ENCODE results near the gene FAM241A.
"Not testable (repeated sequence)": the region's sequence is repeated elsewhere in the genome, so short reads cannot be mapped to it uniquely, and the experiment has no call there.

The FAM241A gene

DNA sequence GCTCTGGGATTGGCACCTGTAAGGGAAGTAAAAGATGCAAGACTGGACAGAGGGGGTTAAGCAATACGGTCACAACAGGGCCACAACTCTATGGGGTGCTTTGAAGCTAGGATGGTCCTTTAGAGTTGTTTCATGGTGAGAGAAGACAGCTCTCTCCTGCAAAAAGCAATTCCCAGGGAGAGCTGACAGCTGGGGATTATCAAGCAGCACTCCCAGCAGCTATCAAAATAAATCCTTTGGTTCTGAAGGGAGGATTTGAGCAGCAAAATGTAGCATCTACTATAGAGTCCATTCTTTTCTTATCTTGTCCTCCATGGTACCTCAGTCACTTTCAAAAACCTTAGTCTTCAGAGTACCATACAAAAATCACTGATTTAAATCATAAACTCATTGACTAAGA, 51.2 kb downstream of the FAM241A start:
- no peak for DNase-seq (ENCODE audit: low read depth in 2 of 2)
- H3K4me3 ChIP-seq (replicated peaks in 1 of 2; ENCODE audit: low read depth in 2 of 2, low read length in 2 of 2) = no peak overlapping the region
- TF ChIP-seq, protein P1, sequence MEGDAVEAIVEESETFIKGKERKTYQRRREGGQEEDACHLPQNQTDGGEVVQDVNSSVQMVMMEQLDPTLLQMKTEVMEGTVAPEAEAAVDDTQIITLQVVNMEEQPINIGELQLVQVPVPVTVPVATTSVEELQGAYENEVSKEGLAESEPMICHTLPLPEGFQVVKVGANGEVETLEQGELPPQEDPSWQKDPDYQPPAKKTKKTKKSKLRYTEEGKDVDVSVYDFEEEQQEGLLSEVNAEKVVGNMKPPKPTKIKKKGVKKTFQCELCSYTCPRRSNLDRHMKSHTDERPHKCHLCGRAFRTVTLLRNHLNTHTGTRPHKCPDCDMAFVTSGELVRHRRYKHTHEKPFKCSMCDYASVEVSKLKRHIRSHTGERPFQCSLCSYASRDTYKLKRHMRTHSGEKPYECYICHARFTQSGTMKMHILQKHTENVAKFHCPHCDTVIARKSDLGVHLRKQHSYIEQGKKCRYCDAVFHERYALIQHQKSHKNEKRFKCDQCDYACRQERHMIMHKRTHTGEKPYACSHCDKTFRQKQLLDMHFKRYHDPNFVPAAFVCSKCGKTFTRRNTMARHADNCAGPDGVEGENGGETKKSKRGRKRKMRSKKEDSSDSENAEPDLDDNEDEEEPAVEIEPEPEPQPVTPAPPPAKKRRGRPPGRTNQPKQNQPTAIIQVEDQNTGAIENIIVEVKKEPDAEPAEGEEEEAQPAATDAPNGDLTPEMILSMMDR (IDR thresholded peaks at IDR 0.05; ENCODE audit: low read depth, low read length) = no peak

DNA sequence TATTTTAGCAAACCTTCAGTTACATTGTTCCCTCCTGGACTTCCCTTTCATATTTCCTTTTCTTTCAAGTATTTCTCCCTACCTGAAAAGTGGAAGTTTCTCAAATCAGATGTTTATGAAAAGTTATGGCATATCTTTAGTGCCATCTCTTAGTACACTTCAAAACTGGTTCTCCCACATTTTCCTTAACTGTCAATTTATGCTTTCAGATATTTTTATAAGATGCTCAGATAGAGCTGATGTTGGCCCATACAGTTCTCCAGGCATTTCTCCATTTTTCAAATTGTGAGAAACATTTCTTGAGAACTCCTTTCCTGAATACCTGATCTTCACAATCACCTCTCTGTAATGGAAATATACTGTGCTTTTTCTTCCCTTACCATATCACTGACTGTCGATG, 53.8 kb downstream of the FAM241A start:
- DNase-seq (ENCODE audit: low read depth in 2 of 2) = no peak
- TF ChIP-seq, protein P1 (IDR thresholded peaks at IDR 0.05; ENCODE audit: low read depth, low read length) = no peak
- H3K4me3 ChIP-seq (replicated peaks in 1 of 2; ENCODE audit: low read depth in 2 of 2, low read length in 2 of 2) = no peak overlapping the region

DNA sequence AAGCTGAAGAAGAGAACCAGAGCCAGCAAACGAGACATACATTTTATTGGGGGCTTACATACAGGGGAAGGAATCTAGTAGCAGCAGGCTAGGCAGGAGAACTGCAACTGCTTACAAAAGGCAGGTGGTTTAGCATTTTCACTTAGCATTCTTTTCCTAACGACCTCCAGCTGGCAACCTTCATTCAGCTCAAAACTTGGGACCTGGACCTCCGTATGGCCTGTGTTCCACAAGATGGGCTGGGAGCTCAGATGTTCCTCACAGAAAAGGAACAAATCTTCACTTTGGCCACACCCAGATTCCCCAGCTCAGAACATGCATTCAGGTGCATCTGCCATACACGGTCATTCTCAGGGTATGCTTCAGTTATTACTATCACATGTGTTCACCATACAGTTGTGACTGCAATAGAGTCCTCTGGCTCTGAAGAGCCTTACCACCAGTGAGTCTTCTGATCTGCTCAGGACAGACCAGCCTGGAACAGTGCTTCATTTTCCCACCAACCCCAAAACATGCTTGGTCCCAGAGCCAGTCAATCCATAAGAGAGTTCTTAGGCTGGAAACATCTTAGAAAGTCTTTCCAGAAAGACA, 56.8 kb downstream of the FAM241A start:
- no peak overlapping the region for H3K4me3 ChIP-seq (replicated peaks in 1 of 2; ENCODE audit: low read depth in 2 of 2, low read length in 2 of 2)
- no peak for DNase-seq (ENCODE audit: low read depth in 2 of 2)
- TF ChIP-seq, protein P1 (IDR thresholded peaks at IDR 0.05; ENCODE audit: low read depth, low read length) = no peak

DNA sequence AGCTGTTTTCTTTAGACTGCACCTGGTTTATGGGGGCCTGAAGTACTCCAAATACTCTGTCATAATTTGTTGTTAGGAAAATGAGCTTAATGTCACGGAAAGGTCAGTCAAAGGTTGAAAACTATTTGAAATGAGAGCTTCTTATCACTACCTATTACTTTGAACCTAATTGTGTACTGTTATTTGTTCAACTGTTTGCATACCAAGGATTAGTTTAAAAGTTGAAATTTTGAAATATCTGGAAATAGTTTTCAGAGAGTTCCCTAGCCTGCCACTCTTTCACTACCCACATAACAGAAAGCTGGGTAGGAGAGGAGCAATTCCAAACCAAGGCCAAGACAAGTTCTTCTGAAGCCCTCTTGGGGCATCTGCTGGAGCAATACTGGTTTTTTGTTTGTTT, 58.3 kb downstream of the FAM241A start:
- DNase-seq (ENCODE audit: low read depth in 2 of 2) = no peak
- TF ChIP-seq, protein P1 (IDR thresholded peaks at IDR 0.05; ENCODE audit: low read depth, low read length) = no peak
- no peak overlapping the region for H3K4me3 ChIP-seq (replicated peaks in 1 of 2; ENCODE audit: low read depth in 2 of 2, low read length in 2 of 2)

DNA sequence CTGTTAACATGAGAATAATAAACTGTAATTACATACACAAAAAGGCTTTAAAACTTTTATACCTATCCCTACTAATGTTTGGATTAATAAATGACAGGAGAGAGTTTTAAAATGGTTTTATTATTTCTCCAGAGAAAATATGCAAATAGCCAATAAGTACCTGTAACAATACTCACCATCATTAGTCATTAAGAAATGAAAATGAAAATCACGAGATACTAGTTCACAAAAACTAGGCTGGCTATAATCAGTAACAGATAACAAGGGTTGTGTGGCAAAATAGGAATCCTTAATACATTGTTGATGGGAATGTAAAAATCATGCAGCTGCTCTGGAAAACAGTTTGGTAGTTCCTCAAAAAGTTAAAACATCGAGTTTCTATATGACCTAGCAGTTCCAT, 61.2 kb downstream of the FAM241A start:
- no peak for DNase-seq (ENCODE audit: low read depth in 2 of 2)
- TF ChIP-seq, protein P1 (IDR thresholded peaks at IDR 0.05; ENCODE audit: low read depth, low read length) = no peak
- H3K4me3 ChIP-seq (replicated peaks in 1 of 2; ENCODE audit: low read depth in 2 of 2, low read length in 2 of 2) = no peak overlapping the region

DNA sequence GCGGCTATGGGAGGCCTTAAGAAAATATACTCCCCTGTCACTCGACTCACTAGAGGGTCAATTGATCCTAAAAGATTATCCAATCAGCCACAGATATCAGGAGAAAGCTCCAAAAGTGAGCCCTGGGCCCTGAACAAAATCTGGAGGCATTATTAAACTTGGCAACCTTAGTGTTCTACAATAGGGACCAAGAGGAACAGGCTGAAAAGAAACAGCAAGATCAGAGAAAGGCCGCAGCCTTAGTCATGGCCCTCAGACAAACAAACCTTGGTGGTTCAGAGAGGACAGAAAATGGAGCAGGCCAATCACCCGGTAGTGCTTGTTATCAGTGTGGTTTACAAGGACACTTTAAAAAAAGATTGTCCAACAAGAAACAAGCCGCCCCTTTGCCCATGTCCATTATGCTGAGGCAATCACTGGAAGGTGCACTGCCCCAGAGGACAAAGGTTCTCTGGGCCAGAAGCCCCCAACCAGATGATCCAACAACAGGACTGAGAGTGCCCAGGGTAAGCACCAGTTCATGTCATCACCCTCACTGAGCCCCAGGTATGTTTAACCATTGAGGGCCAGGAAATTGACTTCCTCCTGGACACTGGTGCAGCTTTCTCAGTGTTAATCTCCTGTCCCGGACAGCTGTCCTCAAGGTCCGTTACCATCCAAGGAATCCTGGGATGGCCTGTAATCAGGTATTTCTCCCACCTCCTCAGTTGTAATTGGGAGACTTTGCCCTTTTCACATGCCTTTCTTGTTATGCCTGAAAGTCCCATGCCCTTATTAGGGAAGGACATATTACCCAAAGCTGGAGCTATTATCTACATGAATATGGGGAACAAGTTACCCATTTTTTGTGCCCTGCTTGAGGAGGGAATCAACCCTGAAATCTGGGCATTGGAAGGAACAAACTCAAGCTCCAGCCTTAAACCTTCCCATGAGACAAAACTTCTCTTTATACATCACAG, 63.2 kb downstream of the FAM241A start:
- H3K4me3 ChIP-seq (replicated peaks in 1 of 2; ENCODE audit: low read depth in 2 of 2, low read length in 2 of 2); DNase-seq (ENCODE audit: low read depth in 2 of 2): not testable (repeated sequence)

DNA sequence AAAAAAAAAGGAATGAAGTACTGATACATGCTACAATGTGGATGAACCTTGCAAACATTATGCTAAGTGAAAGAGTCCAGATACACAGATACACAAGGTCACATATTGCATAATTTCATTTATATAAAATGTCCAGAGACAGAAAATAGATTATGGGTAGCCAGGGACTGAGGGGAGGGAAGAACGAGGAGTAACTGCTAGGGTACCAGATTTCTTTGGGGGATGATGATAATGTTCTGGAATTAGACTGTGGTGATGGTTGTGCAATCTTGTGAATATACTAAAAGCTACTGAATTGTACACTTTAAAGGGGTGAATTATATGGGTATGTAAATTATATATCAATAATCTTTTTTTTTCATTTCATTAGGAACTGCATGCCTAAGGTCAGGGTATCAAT, 65.5 kb downstream of the FAM241A start:
- H3K4me3 ChIP-seq (replicated peaks in 1 of 2; ENCODE audit: low read depth in 2 of 2, low read length in 2 of 2) = no peak overlapping the region
- TF ChIP-seq, protein P1 (IDR thresholded peaks at IDR 0.05; ENCODE audit: low read depth, low read length) = no peak
- peak; percentile 15 to 26 for DNase-seq (ENCODE audit: low read depth in 2 of 2)
